ENCODE data around the gene SNRNP200. TPM values are rescaled to one million over a fixed set of nuclear protein-coding genes. Genes with fewer than 3 reads are reported as not detected.

Gene SNRNP200
- total and polyA plus RNA-seq, 8 donors, result 82.7 to 209 (median 195) TPM

- intact Hi-C loops (cut with DNase I), result no loop called here
- H3K4me1 ChIP-seq, result peaks cover 0 to 40% of the 10 kb centered on the region in 2 donors
- ATAC-seq, result no peak
- no peak for TF ChIP-seq CTCF (IDR thresholded peaks at IDR 0.05)
- H3K27me3 ChIP-seq, result no peaks in the 10 kb centered on the region
- no peaks in the 10 kb centered on the region for H3K36me3 ChIP-seq
- DNase-seq, result no peak
- H3K9me3 ChIP-seq, result no peaks in the 10 kb centered on the region
- peak overlapping the region; percentile 83 to 96 for H3K27ac ChIP-seq
- no peak overlapping the region for H3K4me3 ChIP-seq
These were observed 64.1 kb downstream of the SNRNP200 start for GRCh38 chr2:96241227-96241626.

- peaks cover 0 to 32% of the 10 kb centered on the region in 2 donors for H3K4me1 ChIP-seq
- no peak overlapping the region for H3K4me3 ChIP-seq
- intact Hi-C loops (cut with DNase I), result no loop called here
- H3K27me3 ChIP-seq, result no peaks in the 10 kb centered on the region
- no peak for TF ChIP-seq CTCF (IDR thresholded peaks at IDR 0.05)
- H3K27ac ChIP-seq, result peak overlapping the region in 1 of 2 donors; percentile 96
- no peak for DNase-seq
- H3K36me3 ChIP-seq, result no peaks in the 10 kb centered on the region
- no peak for ATAC-seq
- no peaks in the 10 kb centered on the region for H3K9me3 ChIP-seq
These were observed 64.9 kb downstream of the SNRNP200 start for GRCh38 chr2:96240341-96241038.

- Histone ChIP-seq H3K27me3 (no peaks in the 10 kb centered on the region), H3K9me3 (no peaks in the 10 kb centered on the region), H3K27ac (no peak overlapping the region), H3K4me1 (peaks cover 0 to 25% of the 10 kb centered on the region in 2 donors), H3K4me3 (no peak overlapping the region), H3K36me3 (no peaks in the 10 kb centered on the region)
- intact Hi-C loops (cut with DNase I), result no loop called here
- no peak for TF ChIP-seq CTCF (IDR thresholded peaks at IDR 0.05)
- DNase-seq (no peak), ATAC-seq (no peak)
These were observed 65.5 kb downstream of the SNRNP200 start for GRCh38 chr2:96239745-96240264.

- TF ChIP-seq CTCF (IDR thresholded peaks at IDR 0.05), result no peak
- DNase-seq (no peak), ATAC-seq (no peak)
- no peak overlapping the region for H3K4me3 ChIP-seq
- intact Hi-C loops (cut with DNase I), result no loop called here
- no peak overlapping the region for H3K27ac ChIP-seq
- H3K4me1 ChIP-seq, result peaks cover 0 to 29% of the 10 kb centered on the region in 2 donors
- H3K36me3 ChIP-seq, result no peaks in the 10 kb centered on the region
- no peaks in the 10 kb centered on the region for H3K9me3 ChIP-seq
- no peaks in the 10 kb centered on the region for H3K27me3 ChIP-seq
These were observed 66.3 kb downstream of the SNRNP200 start for GRCh38 chr2:96239091-96239490.

GRCh38 chr2:96238266-96238665 is 67.1 kb downstream of the SNRNP200 start:
- H3K4me3 ChIP-seq, result no peak overlapping the region
- no peak overlapping the region for H3K27ac ChIP-seq
- H3K4me1 ChIP-seq, result peaks cover 0 to 35% of the 10 kb centered on the region in 2 donors
- TF ChIP-seq CTCF (IDR thresholded peaks at IDR 0.05), result no peak
- no peak for DNase-seq
- no peaks in the 10 kb centered on the region for H3K36me3 ChIP-seq
- ATAC-seq, result no peak
- no peaks in the 10 kb centered on the region for H3K9me3 ChIP-seq
- intact Hi-C loops (cut with DNase I), result no loop called here
- no peaks in the 10 kb centered on the region for H3K27me3 ChIP-seq

Measured in left lung (tissue), 10 donors.